Hair follicle dermal papilla cell (primary cell): ENCODE data around the gene MRGPRX4. TPM values are rescaled to one million over a fixed set of nuclear protein-coding genes. Genes with fewer than 3 reads are reported as not detected.

Experiments used
- total RNA-seq: library from RNA; depleted of rRNA; stranded (reverse); fragments of >200 nt; gene quantifications from 2 replicates; pipeline ENCODE4 v1.2.3, GENCODE V29; 2012

MRGPRX4 gene
- not detected in 2 replicates for total RNA-seq

DNA sequence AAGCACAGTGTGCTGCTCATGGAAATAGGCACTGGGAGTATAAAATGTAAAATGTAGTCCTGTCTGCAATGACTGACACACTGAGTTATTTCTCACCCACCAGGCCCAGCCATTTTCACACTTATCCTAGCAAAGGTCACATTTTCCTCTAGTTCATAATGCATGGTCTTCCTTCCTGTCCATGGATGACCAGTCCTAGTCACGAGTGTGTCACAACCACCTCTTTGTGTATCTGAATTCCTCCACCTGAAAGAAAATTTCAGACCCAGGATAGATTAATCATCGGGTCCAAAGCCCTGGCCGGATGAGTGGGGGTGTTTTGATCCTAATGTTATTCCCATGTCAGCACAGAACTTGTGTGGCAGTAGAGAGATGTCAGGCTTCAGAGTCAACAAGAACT is at the start of gene MRGPRX4:
TSS of gene MRGPRX4 (plus strand) at position 172 of the 400 bp plus-strand sequence. CDS start 420 bp downstream, outside the sequence.

DNA sequence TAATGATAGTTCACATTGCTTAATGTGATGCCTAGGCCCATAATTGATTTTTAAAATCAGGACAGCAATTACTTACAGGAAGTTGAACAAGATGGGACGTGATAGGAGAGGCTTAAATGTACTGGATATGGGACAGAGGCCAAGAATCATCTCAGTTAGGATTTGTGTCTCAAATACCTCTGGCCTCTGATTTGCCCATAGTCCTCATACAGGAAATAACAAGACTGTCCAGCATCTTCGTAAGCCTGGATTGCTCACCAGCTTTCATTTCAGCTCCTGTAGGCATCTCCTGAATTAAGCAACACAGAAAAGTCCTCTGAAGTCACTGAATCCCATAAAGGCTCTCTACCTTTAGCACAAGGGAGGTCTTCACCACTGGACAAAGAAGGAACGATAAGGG is 40.3 kb upstream of the MRGPRX4 start, which contains the start of gene MRGPRX3:
TSS of gene MRGPRX3 (plus strand) at position 231 of the 400 bp plus-strand sequence. CDS start 4,632 bp downstream, outside the sequence.

Other genes with a start within 250 kb of the MRGPRX4 start
- 22.7 and 27.3 TPM in 2 replicates for gene SERGEF, start 159.8 kb upstream of the MRGPRX4 start, total RNA-seq
- gene TPH1, start 126.6 kb upstream of the MRGPRX4 start, total RNA-seq, result under 0.01 TPM in 2 replicates
- gene SAAL1, start 66.8 kb upstream of the MRGPRX4 start, total RNA-seq, result 8.0 and 8.9 TPM in 2 replicates
- not detected in 2 replicates for gene MRGPRX3, start 40.3 kb upstream of the MRGPRX4 start, total RNA-seq
- not detected in 2 replicates for gene SAA4, start 64.0 kb downstream of the MRGPRX4 start, total RNA-seq
- gene SAA2, start 75.8 kb downstream of the MRGPRX4 start, total RNA-seq, result not detected in 2 replicates
- not detected in 2 replicates for gene SAA1, start 93.4 kb downstream of the MRGPRX4 start, total RNA-seq
- 42.3 and 49.2 TPM in 2 replicates for gene HPS5, start 149.3 kb downstream of the MRGPRX4 start, total RNA-seq
- gene GTF2H1, start 149.7 kb downstream of the MRGPRX4 start, total RNA-seq, result 109 and 116 TPM in 2 replicates
- gene LDHA, start 221.7 kb downstream of the MRGPRX4 start, total RNA-seq, result 1,015 and 1,209 TPM in 2 replicates
- gene LDHC, start 239.5 kb downstream of the MRGPRX4 start, total RNA-seq, result 0.16 TPM in 1 of 2 replicates, not detected in the other